ENCODE results near the gene GLDN.

GLDN gene

GRCh38 chr15:51447855-51448621 lies 106.6 kb downstream of the GLDN start:
- DNase-seq: no peak

GRCh38 chr15:51448622-51449399 lies 107.4 kb downstream of the GLDN start:
- no peak for DNase-seq

- peak; percentile 78 for DNase-seq
These were observed 108.5 kb downstream of the GLDN start for GRCh38 chr15:51450001-51450400.
